HG03064 (cell line): ENCODE data around the gene KRT71.
"Not testable (repeated sequence)": the region's sequence is repeated elsewhere in the genome, so short reads cannot be mapped to it uniquely, and the experiment has no call there.

ENCODE experiments used
- ATAC-seq: cut with Tn5 transposase; IDR thresholded peaks from one replicate; pipeline ENCODE4 v1.9.1; 2021; ENCODE audit warnings: low read depth; ENCODE audit not compliant: unreplicated experiment

KRT71 gene

GRCh38 chr12:52500574-52500973 is 52.4 kb downstream of the KRT71 start:
- not testable (repeated sequence) for ATAC-seq

DNA sequence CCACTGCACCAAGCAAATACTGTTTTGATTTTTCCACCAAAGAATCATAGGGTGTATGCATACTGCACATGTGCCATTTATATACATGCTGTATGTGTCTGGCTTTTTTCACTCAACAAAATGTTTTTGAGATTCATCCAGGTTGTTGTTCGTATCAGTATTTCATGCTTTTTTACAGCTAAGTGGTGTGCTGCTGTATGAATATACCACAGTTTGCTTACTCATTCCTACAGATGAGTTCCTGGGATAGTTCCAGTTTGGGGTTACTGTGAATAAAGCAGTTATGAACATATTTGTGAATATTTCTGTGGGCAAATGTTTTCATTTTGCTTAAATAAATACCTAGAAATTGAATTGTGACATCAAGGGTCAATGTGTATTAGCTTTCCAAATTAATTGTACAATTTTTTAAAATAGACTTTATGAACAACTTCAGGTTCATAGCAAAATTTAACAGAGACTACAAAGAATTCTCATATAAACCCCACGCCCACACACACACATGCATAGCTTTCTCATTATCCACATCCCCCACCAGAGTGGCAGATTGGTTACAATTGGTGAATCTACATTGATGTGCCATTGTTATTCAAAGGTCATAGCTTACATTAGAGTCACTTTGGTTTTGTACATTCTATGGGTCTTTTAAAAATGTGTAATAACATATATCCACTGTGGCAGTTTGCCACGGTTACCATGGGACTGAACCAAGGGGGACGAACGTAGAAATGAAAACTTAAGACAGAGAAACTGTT is 53.0 kb downstream of the KRT71 start:
- no peak for ATAC-seq

GRCh38 chr12:52498946-52499345 is 54.0 kb downstream of the KRT71 start:
- ATAC-seq: no peak

GRCh38 chr12:52497975-52498374 is 55.0 kb downstream of the KRT71 start:
- no peak for ATAC-seq

- no peak for ATAC-seq
Observed at GRCh38 chr12:52496590-52497071, 56.3 kb downstream of the KRT71 start.

DNA sequence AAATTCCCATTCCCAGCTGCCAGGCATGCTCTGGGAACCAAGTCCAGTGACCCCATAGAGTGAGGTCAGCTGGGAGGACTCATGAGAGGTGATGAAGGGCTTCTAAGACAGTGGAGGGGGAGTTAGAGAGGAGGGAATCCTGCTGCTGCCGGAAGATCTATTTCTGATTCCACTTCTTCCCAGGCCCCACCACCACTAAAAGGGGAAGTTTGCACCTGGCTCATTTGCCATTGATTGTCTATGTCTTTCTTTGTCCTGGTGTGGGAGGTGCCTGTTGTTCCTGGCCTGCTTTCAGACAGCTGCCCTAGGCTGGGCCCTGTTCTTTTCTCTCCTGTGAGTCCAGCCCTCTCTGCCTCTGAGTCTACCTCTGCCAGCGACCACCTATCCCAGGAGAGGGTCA is 56.9 kb downstream of the KRT71 start:
- ATAC-seq: no peak

- ATAC-seq: no peak
Observed at GRCh38 chr12:52495389-52495788, 57.6 kb downstream of the KRT71 start.

DNA sequence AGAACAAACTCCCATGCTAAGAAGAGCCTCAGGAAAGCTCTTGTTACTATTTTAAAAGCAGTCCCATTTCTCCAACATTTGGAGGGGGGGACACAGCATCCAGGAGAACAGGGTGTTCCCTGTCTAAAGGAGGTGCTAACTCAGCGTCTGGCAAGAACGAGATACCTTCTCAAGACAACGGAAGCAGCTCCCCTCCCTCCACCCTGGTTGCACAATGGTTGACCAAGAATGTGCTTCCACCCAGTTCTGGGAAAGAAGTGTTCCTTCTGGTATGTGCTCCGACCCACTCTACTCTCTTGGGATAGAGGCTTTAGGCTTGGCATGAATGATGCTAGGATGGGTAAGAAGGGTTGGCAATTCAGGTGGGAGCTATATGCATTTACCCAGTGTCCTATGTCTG is 58.4 kb downstream of the KRT71 start:
- ATAC-seq: no peak

DNA sequence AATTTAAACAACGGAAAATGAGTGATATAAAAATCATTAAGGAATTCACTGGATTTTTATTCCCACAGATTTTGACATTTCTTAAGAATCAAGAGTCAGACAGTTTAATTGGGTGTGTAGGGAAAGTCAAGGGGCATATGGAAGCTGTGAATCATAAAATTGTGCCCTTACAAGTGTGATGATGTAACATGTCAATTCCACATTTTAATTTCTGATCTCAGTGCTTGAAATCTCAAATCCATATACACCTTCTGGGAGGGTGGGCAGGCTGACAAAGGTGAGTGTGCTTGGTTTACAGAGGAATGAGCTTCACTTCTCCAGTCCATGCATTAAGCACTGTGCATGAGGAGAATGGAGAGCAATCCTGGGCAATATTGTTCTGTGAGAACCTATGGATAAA is 58.8 kb downstream of the KRT71 start:
- no peak for ATAC-seq
